GM15510 (cell line): ENCODE measurements around the gene ACSL4.

Experiments used
- POLR2A ChIP-seq: IDR thresholded peaks from 3 replicates; pipeline ENCODE4 v1.6.1; 2011; ENCODE audit warnings: borderline replicate concordance; ENCODE audit not compliant: insufficient read length; ENCODE audit errors: extremely low read depth

ACSL4 gene

GRCh38 chrX:109697855-109698254 lies 35.2 kb downstream of the ACSL4 start:
- no peak for TF ChIP-seq POLR2A

GRCh38 chrX:109696146-109696740 lies 36.8 kb downstream of the ACSL4 start:
- no peak for TF ChIP-seq POLR2A

GRCh38 chrX:109695637-109696036 lies 37.4 kb downstream of the ACSL4 start:
- TF ChIP-seq POLR2A: no peak

GRCh38 chrX:109691752-109692151 lies 41.3 kb downstream of the ACSL4 start:
- no peak for TF ChIP-seq POLR2A

- no peak for TF ChIP-seq POLR2A
These were observed 41.8 kb downstream of the ACSL4 start for GRCh38 chrX:109691277-109691676.

- TF ChIP-seq POLR2A: no peak
These were observed 45.2 kb downstream of the ACSL4 start for GRCh38 chrX:109687903-109688302.

- TF ChIP-seq POLR2A: no peak
These were observed 47.4 kb downstream of the ACSL4 start for GRCh38 chrX:109685656-109686078.

GRCh38 chrX:109684136-109684535 lies 48.9 kb downstream of the ACSL4 start:
- TF ChIP-seq POLR2A: no peak

- TF ChIP-seq POLR2A: no peak
These were observed 51.5 kb downstream of the ACSL4 start for GRCh38 chrX:109681475-109682081.

- no peak for TF ChIP-seq POLR2A
These were observed 53.2 kb downstream of the ACSL4 start for GRCh38 chrX:109679820-109680219.

- no peak for TF ChIP-seq POLR2A
These were observed 60.8 kb downstream of the ACSL4 start for GRCh38 chrX:109672239-109672638.

GRCh38 chrX:109667986-109668385 lies 65.1 kb downstream of the ACSL4 start:
- TF ChIP-seq POLR2A: no peak

- no peak for TF ChIP-seq POLR2A
These were observed 72.5 kb downstream of the ACSL4 start for GRCh38 chrX:109660435-109661143.

GRCh38 chrX:109658391-109658790 lies 74.7 kb downstream of the ACSL4 start:
- TF ChIP-seq POLR2A: no peak

GRCh38 chrX:109656774-109657173 lies 76.3 kb downstream of the ACSL4 start:
- no peak for TF ChIP-seq POLR2A
